GM23338 (cell line): ENCODE measurements around the gene CYP24A1. TPM values are rescaled to one million over a fixed set of nuclear protein-coding genes. Genes with fewer than 3 reads are reported as not detected.

Experiments
- ATAC-seq: fragments of 200-7000 bp; cut with Tn5 transposase; 3 replicates; pipeline ENCODE4 v1.9.1; 2020
- DNase-seq: peaks from one replicate; pipeline ENCODE4 v3.0.0-alpha.2; 2015; ENCODE audit warnings: low spot score
- H2AFZ ChIP-seq: fragments of 200-600 bp; sonication (generic); 2 replicates; pipeline ENCODE4 v1.8.0; 2016; ENCODE audit warnings: antibody characterized with exemption, mild to moderate bottlenecking, moderate library complexity
- H3F3A ChIP-seq: fragments of 200-600 bp; sonication (generic); replicated peaks from 2 replicates; pipeline ENCODE4 v1.8.0; 2017; ENCODE audit warnings: antibody characterized with exemption, mixed run types, low read depth
- H3K27ac ChIP-seq: fragments of 200-600 bp; sonication (generic); 2 replicates; pipeline ENCODE4 v1.6.1; 2016; ENCODE audit warnings: low read depth
- H3K27me3 ChIP-seq: fragments of 200-600 bp; sonication (generic); 2 replicates; pipeline ENCODE4 v1.8.0; 2016; ENCODE audit warnings: mild to moderate bottlenecking, mixed run types, moderate library complexity; ENCODE audit not compliant: insufficient read depth
- H3K36me3 ChIP-seq: fragments of 200-600 bp; sonication (generic); 2 replicates; pipeline ENCODE4 v1.8.0; 2016; ENCODE audit warnings: mild to moderate bottlenecking; ENCODE audit not compliant: insufficient read depth
- H3K4me1 ChIP-seq: fragments of 200-600 bp; sonication (generic); 2 replicates; pipeline ENCODE4 v1.8.0; 2016; ENCODE audit warnings: mild to moderate bottlenecking, moderate library complexity; ENCODE audit not compliant: insufficient read depth
- H3K4me2 ChIP-seq: fragments of 200-600 bp; sonication (generic); 2 replicates; pipeline ENCODE4 v1.7.1; 2017; ENCODE audit warnings: mixed run types
- H3K4me3 ChIP-seq: fragments of 200-600 bp; sonication (generic); 2 replicates; pipeline ENCODE4 v1.6.1; 2016; ENCODE audit warnings: mixed run types
- H3K79me2 ChIP-seq: fragments of 200-600 bp; sonication (generic); replicated peaks from 2 replicates; pipeline ENCODE4 v1.8.0; 2017; ENCODE audit warnings: mild to moderate bottlenecking; ENCODE audit not compliant: insufficient read depth
- H3K9me2 ChIP-seq: fragments of 200-600 bp; sonication (generic); 2 replicates; pipeline ENCODE4 v1.8.0; 2017; ENCODE audit not compliant: insufficient read depth
- H4K20me1 ChIP-seq: fragments of 200-600 bp; sonication (generic); replicated peaks from 2 replicates; pipeline ENCODE4 v1.8.0; 2017; ENCODE audit warnings: mild to moderate bottlenecking; ENCODE audit not compliant: insufficient read depth
- H3K27ac Mint-ChIP-seq: 2 replicates; pipeline ENCODE4 v1.8.0; 2020; ENCODE audit warnings: inconsistent platforms, mild to moderate bottlenecking, moderate library complexity, mixed read lengths
- H3K27me3 Mint-ChIP-seq: 3 replicates; pipeline ENCODE4 v1.8.0; 2022; ENCODE audit warnings: low read depth, mild to moderate bottlenecking, moderate library complexity, mixed read lengths, inconsistent platforms; ENCODE audit not compliant: insufficient read depth, poor library complexity
- H3K36me3 Mint-ChIP-seq: 3 replicates; pipeline ENCODE4 v1.8.0; 2021; ENCODE audit warnings: low read depth, mild to moderate bottlenecking, inconsistent platforms, moderate library complexity, mixed read lengths
- H3K4me1 Mint-ChIP-seq: 3 replicates; pipeline ENCODE4 v1.8.0; 2020; ENCODE audit warnings: mild to moderate bottlenecking, inconsistent platforms, mixed read lengths
- H3K4me3 Mint-ChIP-seq: 3 replicates; pipeline ENCODE4 v1.8.0; 2021; ENCODE audit warnings: moderate library complexity, mild to moderate bottlenecking, inconsistent platforms, mixed read lengths
- H3K9me3 Mint-ChIP-seq: 3 replicates; pipeline ENCODE4 v1.8.0; 2020; ENCODE audit warnings: moderate library complexity, mild to moderate bottlenecking, inconsistent platforms, mixed read lengths
- CREB1 ChIP-seq: fragments of 250-450 bp; sonication (Bioruptor Pico); IDR thresholded peaks from 2 replicates; pipeline ENCODE4 v1.5.0; 2020; ENCODE audit warnings: low read depth, mild to moderate bottlenecking, moderate library complexity
- EZH2 ChIP-seq: fragments of 200-600 bp; sonication (generic); IDR thresholded peaks from one replicate; pipeline ENCODE4 v1.8.0; 2017; ENCODE audit warnings: antibody characterized with exemption, mild to moderate bottlenecking, low read depth; ENCODE audit not compliant: unreplicated experiment
- EZH2phosphoT487 ChIP-seq: fragments of 200-600 bp; sonication (generic); IDR thresholded peaks from one replicate; pipeline ENCODE4 v1.8.1; 2018; ENCODE audit warnings: antibody characterized with exemption; ENCODE audit not compliant: unreplicated experiment
- JUNB ChIP-seq: IDR thresholded peaks from one replicate; pipeline ENCODE4 v1.6.1; 2016; ENCODE audit warnings: antibody characterized with exemption; ENCODE audit not compliant: unreplicated experiment
- NANOG ChIP-seq: IDR thresholded peaks from 2 replicates; pipeline ENCODE4 v1.6.1; 2016; ENCODE audit warnings: antibody characterized with exemption, borderline replicate concordance
- POLR2AphosphoS5 ChIP-seq: IDR thresholded peaks from 2 replicates; pipeline ENCODE4 v1.6.1; 2016; ENCODE audit warnings: antibody characterized with exemption, low read depth
- STAT1 ChIP-seq: IDR thresholded peaks from one replicate; pipeline ENCODE4 v1.6.1; 2016; ENCODE audit warnings: antibody characterized with exemption; ENCODE audit not compliant: unreplicated experiment
- ZNF114 ChIP-seq: fragments of 250-450 bp; sonication (Bioruptor Pico); IDR thresholded peaks from 2 replicates; pipeline ENCODE4 v1.5.0; 2020; ENCODE audit warnings: mild to moderate bottlenecking, moderate library complexity
- ZNF331 ChIP-seq: fragments of 250-450 bp; sonication (Bioruptor Pico); IDR thresholded peaks from 2 replicates; pipeline ENCODE4 v1.5.0; 2020; ENCODE audit warnings: low read depth, mild to moderate bottlenecking, moderate library complexity
- ZNF462 ChIP-seq: fragments of 250-450 bp; sonication (Bioruptor Pico); IDR thresholded peaks from 2 replicates; pipeline ENCODE4 v1.5.0; 2020; ENCODE audit warnings: mild to moderate bottlenecking, moderate library complexity
- polyA plus RNA-seq: library from polyadenylated mRNA; unstranded; fragments of >200 nt; fragmentation: Nextera tagmentation; extraction: Ambion mirVana; gene quantifications from 2 replicates; pipeline ENCODE4 v1.2.1, GENCODE V29; 2016
- total RNA-seq: library from RNA; depleted of rRNA; stranded (reverse); fragments of >200 nt; shearing (Covaris generic); gene quantifications from 2 replicates; pipeline ENCODE4 v1.2.3, GENCODE V29; 2014
- TF ChIP-seq, protein P1 (sequence below): IDR thresholded peaks from one replicate; pipeline ENCODE4 v1.6.1; 2018; ENCODE audit warnings: antibody characterized with exemption; ENCODE audit not compliant: unreplicated experiment
- TF ChIP-seq, protein P2 (sequence below): IDR thresholded peaks from 2 replicates; pipeline ENCODE4 v1.6.1; 2016; ENCODE audit warnings: antibody characterized with exemption
- TF ChIP-seq, protein P3 (sequence below), 2 experiments: fragments of 200-600 bp in 1 of 2; sonication (generic) in 1 of 2; conservative IDR thresholded peaks; 2 replicates each; pipeline versions ENCODE4 v1.5.1 to v1.6.1; 2016 to 2017; ENCODE audit warnings: antibody characterized with exemption in 2 of 2, low read depth in 2 of 2, mild to moderate bottlenecking in 2 of 2, moderate library complexity in 1 of 2

CYP24A1 gene
- total and polyA plus RNA-seq, 2 experiments from 2014 or later = 0.10 TPM; not detected in 1

- no peaks in the 10 kb centered on the region for H3K36me3 Mint-ChIP-seq
- Histone ChIP-seq H3K4me2 (no peak overlapping the region), H3K4me3 (no peak overlapping the region), H3K36me3 (no peaks in the 10 kb centered on the region), H3K9me2 (no peaks in the 10 kb centered on the region), H3K4me1 (no peaks in the 10 kb centered on the region), H2AFZ (no peak overlapping the region), H3F3A (no peaks in the 10 kb centered on the region), H4K20me1 (no peaks in the 10 kb centered on the region), H3K79me2 (peaks cover 10% of the 10 kb centered on the region), H3K27me3 (no peaks in the 10 kb centered on the region), H3K27ac (no peak overlapping the region)
- H3K4me1 Mint-ChIP-seq = peaks cover 11% of the 10 kb centered on the region
- H3K9me3 Mint-ChIP-seq = no peaks in the 10 kb centered on the region
- H3K27ac Mint-ChIP-seq = no peak overlapping the region
- no peak overlapping the region for H3K4me3 Mint-ChIP-seq
- DNase-seq = no peak
- TF ChIP-seq ZNF331 (no peak), CREB1 (CRISPR knock-in tag) (no peak), ZNF114 (CRISPR knock-in tag) (no peak), STAT1 (no peak), JUNB (no peak), ZNF462 (CRISPR knock-in tag) (no peak), EZH2 (no peak), EZH2phosphoT487 (no peak), POLR2AphosphoS5 (no peak), NANOG (no peak)
- TF ChIP-seq, protein P1, sequence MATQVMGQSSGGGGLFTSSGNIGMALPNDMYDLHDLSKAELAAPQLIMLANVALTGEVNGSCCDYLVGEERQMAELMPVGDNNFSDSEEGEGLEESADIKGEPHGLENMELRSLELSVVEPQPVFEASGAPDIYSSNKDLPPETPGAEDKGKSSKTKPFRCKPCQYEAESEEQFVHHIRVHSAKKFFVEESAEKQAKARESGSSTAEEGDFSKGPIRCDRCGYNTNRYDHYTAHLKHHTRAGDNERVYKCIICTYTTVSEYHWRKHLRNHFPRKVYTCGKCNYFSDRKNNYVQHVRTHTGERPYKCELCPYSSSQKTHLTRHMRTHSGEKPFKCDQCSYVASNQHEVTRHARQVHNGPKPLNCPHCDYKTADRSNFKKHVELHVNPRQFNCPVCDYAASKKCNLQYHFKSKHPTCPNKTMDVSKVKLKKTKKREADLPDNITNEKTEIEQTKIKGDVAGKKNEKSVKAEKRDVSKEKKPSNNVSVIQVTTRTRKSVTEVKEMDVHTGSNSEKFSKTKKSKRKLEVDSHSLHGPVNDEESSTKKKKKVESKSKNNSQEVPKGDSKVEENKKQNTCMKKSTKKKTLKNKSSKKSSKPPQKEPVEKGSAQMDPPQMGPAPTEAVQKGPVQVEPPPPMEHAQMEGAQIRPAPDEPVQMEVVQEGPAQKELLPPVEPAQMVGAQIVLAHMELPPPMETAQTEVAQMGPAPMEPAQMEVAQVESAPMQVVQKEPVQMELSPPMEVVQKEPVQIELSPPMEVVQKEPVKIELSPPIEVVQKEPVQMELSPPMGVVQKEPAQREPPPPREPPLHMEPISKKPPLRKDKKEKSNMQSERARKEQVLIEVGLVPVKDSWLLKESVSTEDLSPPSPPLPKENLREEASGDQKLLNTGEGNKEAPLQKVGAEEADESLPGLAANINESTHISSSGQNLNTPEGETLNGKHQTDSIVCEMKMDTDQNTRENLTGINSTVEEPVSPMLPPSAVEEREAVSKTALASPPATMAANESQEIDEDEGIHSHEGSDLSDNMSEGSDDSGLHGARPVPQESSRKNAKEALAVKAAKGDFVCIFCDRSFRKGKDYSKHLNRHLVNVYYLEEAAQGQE = no peak
- TF ChIP-seq, protein P2, sequence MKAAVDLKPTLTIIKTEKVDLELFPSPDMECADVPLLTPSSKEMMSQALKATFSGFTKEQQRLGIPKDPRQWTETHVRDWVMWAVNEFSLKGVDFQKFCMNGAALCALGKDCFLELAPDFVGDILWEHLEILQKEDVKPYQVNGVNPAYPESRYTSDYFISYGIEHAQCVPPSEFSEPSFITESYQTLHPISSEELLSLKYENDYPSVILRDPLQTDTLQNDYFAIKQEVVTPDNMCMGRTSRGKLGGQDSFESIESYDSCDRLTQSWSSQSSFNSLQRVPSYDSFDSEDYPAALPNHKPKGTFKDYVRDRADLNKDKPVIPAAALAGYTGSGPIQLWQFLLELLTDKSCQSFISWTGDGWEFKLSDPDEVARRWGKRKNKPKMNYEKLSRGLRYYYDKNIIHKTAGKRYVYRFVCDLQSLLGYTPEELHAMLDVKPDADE = no peak
- TF ChIP-seq, protein P3, sequence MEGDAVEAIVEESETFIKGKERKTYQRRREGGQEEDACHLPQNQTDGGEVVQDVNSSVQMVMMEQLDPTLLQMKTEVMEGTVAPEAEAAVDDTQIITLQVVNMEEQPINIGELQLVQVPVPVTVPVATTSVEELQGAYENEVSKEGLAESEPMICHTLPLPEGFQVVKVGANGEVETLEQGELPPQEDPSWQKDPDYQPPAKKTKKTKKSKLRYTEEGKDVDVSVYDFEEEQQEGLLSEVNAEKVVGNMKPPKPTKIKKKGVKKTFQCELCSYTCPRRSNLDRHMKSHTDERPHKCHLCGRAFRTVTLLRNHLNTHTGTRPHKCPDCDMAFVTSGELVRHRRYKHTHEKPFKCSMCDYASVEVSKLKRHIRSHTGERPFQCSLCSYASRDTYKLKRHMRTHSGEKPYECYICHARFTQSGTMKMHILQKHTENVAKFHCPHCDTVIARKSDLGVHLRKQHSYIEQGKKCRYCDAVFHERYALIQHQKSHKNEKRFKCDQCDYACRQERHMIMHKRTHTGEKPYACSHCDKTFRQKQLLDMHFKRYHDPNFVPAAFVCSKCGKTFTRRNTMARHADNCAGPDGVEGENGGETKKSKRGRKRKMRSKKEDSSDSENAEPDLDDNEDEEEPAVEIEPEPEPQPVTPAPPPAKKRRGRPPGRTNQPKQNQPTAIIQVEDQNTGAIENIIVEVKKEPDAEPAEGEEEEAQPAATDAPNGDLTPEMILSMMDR (conservative IDR thresholded peaks at IDR 0.05; ENCODE audit: low read depth in 2 of 2) = no peak
- no peak for ATAC-seq
- H3K27me3 Mint-ChIP-seq = peaks cover 4% of the 10 kb centered on the region
These were observed 30.3 kb upstream of the CYP24A1 start for GRCh38 chr20:54204063-54204462.
